Measurements from ENCODE around the gene RPL18.
"Not testable (repeated sequence)": the region's sequence is repeated elsewhere in the genome, so short reads cannot be mapped to it uniquely, and the experiment has no call there.

RPL18 gene

GRCh38 chr19:48598996-48599700 is 19.8 kb downstream of the RPL18 start:
- Mint-ChIP-seq H3K4me1 (peaks cover 6% of the 10 kb centered on the region), H3K4me3 (no peak overlapping the region), H3K27ac (no peak overlapping the region)

GRCh38 chr19:48596679-48597465 is 22.1 kb downstream of the RPL18 start:
- no peaks in the 10 kb centered on the region for H3K27me3 Mint-ChIP-seq
- DNase-seq (no peak), ATAC-seq (peak; percentile 74)
- H3K9me3 Mint-ChIP-seq: no peaks in the 10 kb centered on the region
- H3K4me3 Mint-ChIP-seq: peak overlapping the region; percentile 56 to 67
- peaks cover 18% of the 10 kb centered on the region for H3K4me1 Mint-ChIP-seq
- peak overlapping the region in 1 of 2 donors; percentile 97 for H3K27ac Mint-ChIP-seq

More at GRCh38 chr19:48598996-48599700, 19.8 kb downstream of the RPL18 start:
- Mint-ChIP-seq H3K27me3 (no peaks in the 10 kb centered on the region), H3K9me3 (no peaks in the 10 kb centered on the region)
- DNase-seq (no peak), ATAC-seq (no peak)

DNA sequence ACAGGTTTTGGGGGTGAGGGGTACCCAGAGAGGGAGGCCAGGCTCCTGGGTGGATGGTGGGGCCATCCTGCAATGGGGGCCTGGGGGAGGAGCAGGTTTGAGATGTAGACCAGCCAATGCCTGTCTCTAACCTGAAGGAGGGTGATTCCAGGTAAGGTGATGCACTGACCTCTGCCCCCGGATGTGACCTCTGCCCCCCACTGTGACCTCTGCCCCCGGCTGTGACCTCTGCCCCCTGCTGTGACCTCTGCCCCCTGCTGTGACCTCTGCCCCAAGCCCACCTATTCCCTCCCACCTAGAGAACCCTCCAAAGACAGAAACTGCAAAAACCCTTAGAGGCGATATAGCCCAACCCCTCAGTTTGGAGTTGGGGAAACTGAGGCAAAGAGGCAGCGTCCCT is 22.7 kb downstream of the RPL18 start:
- Mint-ChIP-seq H3K4me1 (peaks cover 18% of the 10 kb centered on the region), H3K27me3 (no peaks in the 10 kb centered on the region), H3K9me3 (no peaks in the 10 kb centered on the region), H3K27ac (no peak overlapping the region), H3K4me3 (peak overlapping the region; percentile 56 to 75)
- no peak for ATAC-seq
- no peak for DNase-seq

DNA sequence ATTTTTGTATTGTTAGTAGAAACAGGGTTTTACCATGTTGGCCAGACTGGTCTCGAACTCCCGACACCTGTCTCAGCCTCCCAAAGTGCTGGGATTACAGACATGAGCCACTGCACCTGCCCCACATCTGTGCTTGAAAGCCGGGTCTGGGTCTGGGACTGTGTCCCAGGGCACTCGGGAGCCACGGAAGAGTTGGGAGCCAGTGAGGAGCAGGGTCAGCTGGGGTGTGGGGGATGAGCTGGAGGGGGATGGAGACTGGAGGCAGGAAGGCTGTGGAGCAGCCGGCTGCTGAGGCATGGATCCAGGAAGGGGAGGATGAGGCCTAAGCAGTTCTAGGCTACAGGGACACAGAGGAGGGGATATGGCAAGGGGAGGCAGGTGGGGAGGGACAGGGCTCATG is 23.1 kb downstream of the RPL18 start:
- DNase-seq: no peak
- H3K27me3 Mint-ChIP-seq: no peaks in the 10 kb centered on the region
- H3K27ac Mint-ChIP-seq: no peak overlapping the region
- H3K9me3 Mint-ChIP-seq: no peaks in the 10 kb centered on the region
- H3K4me1 Mint-ChIP-seq: peaks cover 18% of the 10 kb centered on the region
- no peak for ATAC-seq
- peak overlapping the region; percentile 31 to 75 for H3K4me3 Mint-ChIP-seq

DNA sequence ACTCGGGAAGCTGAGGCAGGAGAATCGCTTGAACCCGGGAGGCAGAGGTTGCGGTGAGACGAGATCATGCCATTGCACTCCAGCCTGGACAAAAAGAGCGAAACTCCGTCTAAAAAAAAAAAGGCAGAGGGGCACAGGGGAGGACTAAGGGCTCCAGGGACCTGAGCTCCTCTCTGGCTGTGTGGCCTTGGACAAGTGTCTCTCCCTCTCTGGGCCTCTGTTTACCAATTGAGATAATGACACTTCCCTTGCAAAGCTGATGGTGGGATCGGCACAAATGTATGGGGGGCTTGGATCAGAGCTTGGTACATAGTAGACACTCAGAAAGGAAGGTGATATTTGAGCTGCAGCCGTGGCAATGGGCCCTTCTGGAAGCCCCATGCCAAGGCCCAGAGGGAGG is 23.8 kb downstream of the RPL18 start:
- DNase-seq (no peak), ATAC-seq (no peak)
- Mint-ChIP-seq H3K4me1 (peaks cover 18% of the 10 kb centered on the region), H3K27me3 (no peaks in the 10 kb centered on the region), H3K9me3 (no peaks in the 10 kb centered on the region), H3K4me3 (no peak overlapping the region), H3K27ac (no peak overlapping the region)

DNA sequence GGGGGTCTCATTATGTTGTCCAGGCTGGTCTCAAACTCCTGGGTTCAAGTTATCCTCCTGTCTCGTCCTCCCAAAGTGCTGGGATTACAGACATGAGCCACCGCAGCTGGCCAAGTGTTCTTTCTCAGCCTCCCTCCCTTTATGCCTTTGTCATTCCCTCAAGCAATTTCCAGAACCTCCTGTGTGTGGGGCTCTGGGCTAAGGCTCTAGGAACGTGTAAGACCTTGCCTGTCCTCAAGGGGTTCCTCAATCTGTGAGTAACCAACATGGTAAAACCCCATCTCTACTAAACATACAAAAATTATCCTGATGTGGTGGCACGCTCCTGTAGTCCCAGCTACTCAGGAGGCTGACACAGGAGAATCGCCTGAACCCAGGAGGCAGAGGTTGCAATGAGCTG is 28.0 kb downstream of the RPL18 start:
- no peaks in the 10 kb centered on the region for H3K9me3 Mint-ChIP-seq
- DNase-seq (no peak), ATAC-seq (no peak)
- no peak overlapping the region for H3K4me3 Mint-ChIP-seq
- H3K4me1 Mint-ChIP-seq: peaks cover 29% of the 10 kb centered on the region
- no peaks in the 10 kb centered on the region for H3K27me3 Mint-ChIP-seq
- H3K27ac Mint-ChIP-seq: no peak overlapping the region

DNA sequence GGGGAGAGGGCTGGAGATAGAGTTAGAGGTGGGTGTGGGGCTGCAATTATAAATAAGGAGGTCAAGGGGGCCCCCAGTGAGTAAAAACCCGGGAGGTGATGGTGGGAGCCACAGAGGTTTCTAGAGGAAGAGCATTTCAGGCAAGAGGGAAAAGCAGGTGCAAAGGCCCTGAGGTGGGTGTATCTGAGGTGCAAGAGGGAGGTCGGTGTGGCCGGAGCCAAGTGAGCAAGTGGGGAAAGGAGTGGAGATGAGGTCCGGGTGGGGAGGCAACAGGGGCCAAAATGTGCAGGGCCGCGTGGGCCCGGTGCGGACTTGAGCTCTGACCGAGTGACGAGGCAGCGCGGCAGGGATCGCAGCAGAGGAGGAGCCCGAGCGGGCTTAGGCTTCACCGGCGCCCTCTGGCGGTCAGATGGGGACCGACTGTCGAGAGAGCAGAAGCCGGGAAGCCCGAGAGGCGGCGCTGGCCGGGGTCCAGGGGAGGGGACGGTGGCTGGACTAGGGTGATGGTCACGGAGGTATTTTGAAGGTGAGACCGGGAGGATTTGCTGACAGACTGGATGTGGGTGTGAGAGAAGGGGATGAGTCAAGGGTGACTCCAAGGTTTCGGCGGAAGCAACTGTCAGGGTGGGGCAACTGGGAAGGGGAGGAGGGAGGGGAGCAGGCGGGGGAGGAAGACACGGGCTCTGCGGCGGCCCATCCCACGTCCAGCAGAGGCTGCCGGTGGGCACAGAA is 30.1 kb downstream of the RPL18 start:
- peaks cover 31% of the 10 kb centered on the region for H3K4me1 Mint-ChIP-seq
- peak overlapping the region; percentile 68 to 73 for H3K4me3 Mint-ChIP-seq
- ATAC-seq (peak; percentile 86), DNase-seq (peak; percentile 84 to 87)
- H3K27ac Mint-ChIP-seq: no peak overlapping the region
- no peaks in the 10 kb centered on the region for H3K9me3 Mint-ChIP-seq
- peaks cover 8% of the 10 kb centered on the region for H3K27me3 Mint-ChIP-seq

DNA sequence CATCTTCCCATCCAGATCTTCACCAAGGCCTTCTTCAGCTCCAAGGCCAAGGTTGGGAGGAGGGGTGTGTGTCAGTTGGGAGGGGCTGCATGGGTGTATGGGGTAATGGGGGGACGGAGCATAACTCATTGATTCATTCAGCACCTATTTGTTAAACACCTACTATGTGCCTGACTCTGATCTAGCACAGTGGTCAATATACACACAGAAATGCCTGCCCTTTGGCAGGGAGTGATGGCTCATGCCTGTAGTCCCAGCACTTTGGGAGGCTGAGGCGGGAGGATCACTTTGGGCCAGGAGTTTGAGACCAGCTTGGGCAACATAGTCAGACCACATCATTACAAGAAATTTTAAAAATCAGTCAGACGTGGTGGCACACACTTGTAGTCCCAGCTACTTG is 31.6 kb downstream of the RPL18 start:
- no peak for ATAC-seq
- DNase-seq: no peak
- Mint-ChIP-seq H3K27me3 (peaks cover 8% of the 10 kb centered on the region), H3K27ac (no peak overlapping the region), H3K4me1 (peaks cover 25% of the 10 kb centered on the region), H3K4me3 (no peak overlapping the region), H3K9me3 (no peaks in the 10 kb centered on the region)

GRCh38 chr19:48582168-48582567 is 36.8 kb downstream of the RPL18 start:
- peaks cover 9% of the 10 kb centered on the region for H3K4me1 Mint-ChIP-seq
- no peak overlapping the region for H3K4me3 Mint-ChIP-seq
- ATAC-seq (no peak), DNase-seq (no peak)
- peaks cover 8% of the 10 kb centered on the region for H3K27me3 Mint-ChIP-seq
- no peak overlapping the region for H3K27ac Mint-ChIP-seq
- no peaks in the 10 kb centered on the region for H3K9me3 Mint-ChIP-seq

DNA sequence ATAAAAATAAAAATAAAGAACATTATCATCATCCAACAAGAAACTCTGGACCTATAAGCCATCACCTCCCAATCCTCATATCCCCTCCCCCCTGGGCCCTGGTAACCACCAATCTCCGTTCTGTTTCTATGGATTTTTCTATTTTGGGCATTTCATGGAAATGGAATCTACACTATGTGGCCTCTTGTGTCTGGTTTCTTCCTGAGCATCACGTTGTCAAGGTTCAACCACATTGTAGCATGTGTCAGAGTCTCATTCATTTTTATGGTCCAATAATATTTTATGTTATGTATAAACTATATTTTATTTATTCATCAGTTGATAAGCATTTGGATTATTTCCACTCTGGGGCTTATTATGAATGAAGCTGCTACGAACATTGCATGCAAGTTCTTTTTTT is 40.1 kb downstream of the RPL18 start:
- Mint-ChIP-seq H3K9me3 (no peaks in the 10 kb centered on the region), H3K4me1 (peaks cover 2% of the 10 kb centered on the region), H3K27ac (peak overlapping the region in 1 of 2 donors; percentile 27), H3K27me3 (peaks cover under 1% of the 10 kb centered on the region), H3K4me3 (no peak overlapping the region)
- no peak for DNase-seq
- ATAC-seq: no peak

DNA sequence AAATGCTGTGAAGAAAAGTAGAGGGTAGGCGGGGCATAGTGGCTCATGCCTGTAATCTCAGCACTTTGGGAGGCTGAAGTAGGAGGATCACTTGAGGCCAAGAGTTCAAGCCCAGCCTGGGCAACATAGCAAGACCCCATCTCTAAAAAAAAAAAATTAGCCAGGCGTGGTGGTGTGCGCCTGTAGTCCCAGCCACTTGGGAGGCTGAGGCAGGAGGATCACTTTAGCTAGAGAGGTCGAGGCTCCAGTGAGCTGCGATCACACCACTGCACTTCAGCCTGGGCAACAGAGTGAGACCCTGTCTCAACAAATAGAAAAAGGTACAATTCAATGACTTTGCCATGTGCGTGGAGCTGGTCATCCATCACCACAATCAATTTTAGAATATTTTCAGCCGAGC is 41.1 kb downstream of the RPL18 start:
- DNase-seq, H3K9me3 Mint-ChIP-seq, H3K4me3 Mint-ChIP-seq, H3K4me1 Mint-ChIP-seq, ATAC-seq, H3K27me3 Mint-ChIP-seq, H3K27ac Mint-ChIP-seq: not testable (repeated sequence)

DNA sequence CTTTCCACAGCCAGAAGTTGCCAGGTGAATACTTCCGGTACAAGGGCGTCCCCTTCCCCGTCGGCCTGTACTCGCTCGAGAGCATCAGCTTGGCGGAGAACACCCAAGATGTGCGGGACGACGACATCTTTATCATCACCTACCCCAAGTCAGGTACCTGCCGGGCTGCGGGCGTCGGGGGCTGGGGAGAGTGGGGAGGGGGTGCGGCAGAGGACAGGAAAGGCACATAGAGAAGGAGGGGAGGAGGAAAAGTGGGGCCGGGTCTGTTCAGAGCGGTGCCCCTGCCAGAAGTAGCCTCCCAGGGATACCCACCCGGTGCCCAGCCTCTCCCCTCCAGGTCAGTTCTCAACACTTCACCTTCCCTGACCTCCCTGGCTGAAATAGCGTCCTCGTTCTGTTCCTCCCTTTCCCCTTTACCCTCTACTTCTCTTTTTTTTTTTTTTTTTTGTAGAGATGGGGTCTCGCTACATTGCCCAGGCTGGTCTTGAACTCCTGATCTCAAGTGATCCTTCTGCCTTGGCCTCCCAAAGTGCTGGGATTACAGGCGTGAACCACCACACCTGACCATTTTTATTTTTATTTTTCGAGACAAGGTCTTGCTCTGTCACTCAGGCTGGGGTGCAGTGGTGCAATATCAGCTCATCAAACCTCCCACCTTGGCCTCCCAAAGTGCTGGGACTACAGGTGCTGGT is 42.9 kb downstream of the RPL18 start:
- Mint-ChIP-seq H3K27ac (no peak overlapping the region), H3K4me1 (no peaks in the 10 kb centered on the region), H3K4me3 (no peak overlapping the region), H3K9me3 (no peaks in the 10 kb centered on the region), H3K27me3 (no peaks in the 10 kb centered on the region)
- DNase-seq (no peak), ATAC-seq (no peak)

DNA sequence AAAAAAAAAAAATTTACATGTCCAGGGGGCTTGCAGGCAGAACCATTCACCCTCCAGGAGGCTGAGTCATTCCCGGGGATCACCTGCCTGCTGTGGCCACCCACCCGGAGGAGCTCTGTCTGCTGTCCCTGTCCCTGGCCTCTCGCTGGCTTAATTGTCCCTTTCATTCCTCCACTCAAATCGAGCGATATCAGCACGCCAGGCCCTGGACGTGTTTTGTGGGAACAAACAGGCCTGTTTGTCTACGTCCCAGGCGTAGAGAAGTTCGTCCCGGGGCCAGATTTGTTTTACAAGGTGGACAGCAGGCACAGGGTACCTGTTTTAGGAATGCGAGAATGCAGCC is 45.8 kb downstream of the RPL18 start:
- ATAC-seq (no peak), DNase-seq (no peak)

GRCh38 chr19:48571378-48572162 is 47.4 kb downstream of the RPL18 start:
- peaks cover 8% of the 10 kb centered on the region for H3K4me1 Mint-ChIP-seq
- H3K27ac Mint-ChIP-seq: no peak overlapping the region
- ATAC-seq (no peak), DNase-seq (no peak)
- H3K27me3 Mint-ChIP-seq: peaks cover 24% of the 10 kb centered on the region
- no peak overlapping the region for H3K4me3 Mint-ChIP-seq
- H3K9me3 Mint-ChIP-seq: no peaks in the 10 kb centered on the region

More for the DNA sequence above, 45.8 kb downstream of the RPL18 start:
- no peak overlapping the region for H3K27ac Mint-ChIP-seq
- peaks cover 7% of the 10 kb centered on the region for H3K4me1 Mint-ChIP-seq
- peaks cover 8% of the 10 kb centered on the region for H3K27me3 Mint-ChIP-seq
- no peaks in the 10 kb centered on the region for H3K9me3 Mint-ChIP-seq
- H3K4me3 Mint-ChIP-seq: no peak overlapping the region

- H3K9me3 Mint-ChIP-seq: no peaks in the 10 kb centered on the region
- peaks cover 24% of the 10 kb centered on the region for H3K27me3 Mint-ChIP-seq
These were observed 49.2 kb downstream of the RPL18 start for GRCh38 chr19:48569814-48570213.

More at GRCh38 chr19:48569814-48570213, 49.2 kb downstream of the RPL18 start:
- Mint-ChIP-seq H3K27ac (no peak overlapping the region), H3K4me3 (no peak overlapping the region), H3K4me1 (peaks cover 8% of the 10 kb centered on the region)
- ATAC-seq (no peak), DNase-seq (no peak)

All from stimulated activated naive CD8-positive, alpha-beta T cell treated with anti-CD3 and anti-CD28 coated beads, Interleukin-15, amount 100 ng/mL, for 72 hours (primary cell).